Stimulated activated CD4-positive, alpha-beta T cell treated with anti-CD3 and anti-CD28 coated beads, TNF-alpha, amount 100 ng/mL, for 1 hour (primary cell): ENCODE results near the gene SPG11.

Experiments
- DNase-seq, 3 donors: peaks; one replicate each; pipeline ENCODE4 v3.0.0-alpha.2; 2020; ENCODE audit warnings: low read depth in 3 of 3, low spot score in 1 of 3

Gene SPG11

DNA sequence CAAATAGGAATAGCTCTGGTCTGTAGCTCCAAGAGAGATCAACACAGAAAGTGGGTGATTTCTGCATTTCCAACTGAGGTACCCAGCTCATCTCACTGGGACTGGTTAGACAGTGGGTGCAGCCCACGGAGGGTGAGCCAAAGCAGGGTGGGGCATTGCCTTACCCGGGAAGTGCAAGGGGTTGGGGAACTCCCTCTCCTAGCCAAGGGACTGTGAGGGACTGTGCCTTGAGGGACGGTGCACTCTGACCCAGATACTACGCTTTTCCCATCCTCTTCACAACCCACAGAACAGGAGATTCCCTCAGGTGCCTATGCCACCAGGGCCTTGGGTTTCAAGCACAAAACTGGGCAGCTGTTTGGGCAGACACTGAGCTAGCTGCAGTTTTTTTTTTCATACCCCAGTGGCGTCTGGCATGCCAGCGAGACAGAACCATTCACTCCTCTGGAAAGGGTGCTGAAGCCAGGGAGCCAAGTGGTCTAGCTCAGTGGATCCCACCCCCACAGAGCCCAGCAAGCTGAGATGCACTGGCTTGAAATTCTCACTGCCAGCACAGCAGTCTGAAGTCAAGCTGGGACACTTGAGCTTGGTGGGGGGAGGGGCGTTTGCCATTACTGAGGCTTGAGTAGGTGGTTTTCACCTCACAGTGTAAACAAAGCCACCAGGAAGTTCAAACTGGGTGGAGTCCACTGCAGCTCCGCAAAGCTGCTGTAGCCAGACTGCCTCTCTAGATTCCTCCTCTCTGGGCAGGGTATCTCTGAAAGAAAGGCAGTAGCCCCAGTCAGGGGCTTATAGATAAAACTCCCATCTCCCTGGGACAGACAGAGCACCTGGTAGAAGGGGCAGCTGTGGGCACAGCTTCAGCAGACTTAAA lies 19.6 kb upstream of the SPG11 start:
- peak; percentile 43 to 68 (median 56) for DNase-seq

GRCh38 chr15:44682211-44682610 lies 18.7 kb upstream of the SPG11 start:
- no peak for DNase-seq

DNA sequence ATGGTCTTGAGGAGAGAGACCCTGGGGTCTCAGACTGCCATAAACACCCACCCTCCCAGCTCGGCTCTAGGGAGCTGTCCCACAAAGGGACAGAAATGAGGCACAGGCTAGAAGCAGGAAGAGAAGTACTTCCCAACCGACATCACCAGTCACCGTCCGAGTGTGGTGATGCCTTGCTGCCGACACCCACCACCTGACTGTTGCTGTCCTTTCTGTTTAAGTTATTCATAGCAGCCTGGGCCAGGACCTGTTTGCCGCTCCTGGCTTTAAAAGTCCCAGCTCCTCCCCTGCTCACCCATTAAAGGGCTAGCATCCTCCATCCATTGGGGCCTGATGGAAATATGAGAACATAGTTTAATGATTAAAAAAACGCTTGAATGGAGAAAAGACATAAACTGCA lies 13.2 kb upstream of the SPG11 start:
- no peak for DNase-seq

DNA sequence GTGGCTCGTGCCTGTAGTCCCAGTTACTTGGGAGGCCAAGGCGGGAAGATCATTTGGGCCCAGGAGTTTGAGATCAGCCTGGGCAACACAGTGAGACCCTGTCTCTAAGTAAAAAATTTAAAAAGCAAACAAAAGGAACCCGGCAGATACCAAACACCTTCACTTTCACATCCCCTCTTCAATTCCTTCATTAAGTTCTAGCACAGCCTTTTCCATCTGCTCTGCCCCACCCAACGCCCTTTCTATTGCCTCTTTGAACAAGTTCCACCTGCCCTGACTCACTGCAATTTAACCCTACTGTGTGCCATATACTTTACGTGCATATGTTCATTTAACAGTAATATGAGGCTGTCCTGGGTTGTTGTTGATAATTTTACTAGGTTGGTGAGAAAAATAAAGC lies 12.4 kb upstream of the SPG11 start:
- DNase-seq, result no peak

DNA sequence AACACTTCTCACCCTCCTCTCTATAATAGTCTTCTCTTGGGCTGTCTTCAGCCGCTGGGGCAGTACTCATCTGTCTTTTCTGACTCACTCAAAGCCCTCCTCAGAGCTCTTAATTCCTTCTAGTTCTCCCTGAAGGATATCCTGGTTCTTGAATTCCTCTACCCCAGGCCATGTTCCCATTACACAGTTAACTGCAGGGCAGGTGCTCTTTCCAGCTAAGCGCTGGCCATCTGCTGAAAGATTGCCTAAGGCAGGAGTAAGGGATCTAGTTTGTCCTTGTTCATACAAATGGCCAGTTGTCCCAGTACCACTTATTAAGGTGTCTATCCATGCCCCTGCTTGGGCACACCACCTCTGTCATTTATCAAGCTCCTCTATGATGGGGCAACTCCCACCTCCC lies 10.2 kb upstream of the SPG11 start:
- no peak for DNase-seq

DNA sequence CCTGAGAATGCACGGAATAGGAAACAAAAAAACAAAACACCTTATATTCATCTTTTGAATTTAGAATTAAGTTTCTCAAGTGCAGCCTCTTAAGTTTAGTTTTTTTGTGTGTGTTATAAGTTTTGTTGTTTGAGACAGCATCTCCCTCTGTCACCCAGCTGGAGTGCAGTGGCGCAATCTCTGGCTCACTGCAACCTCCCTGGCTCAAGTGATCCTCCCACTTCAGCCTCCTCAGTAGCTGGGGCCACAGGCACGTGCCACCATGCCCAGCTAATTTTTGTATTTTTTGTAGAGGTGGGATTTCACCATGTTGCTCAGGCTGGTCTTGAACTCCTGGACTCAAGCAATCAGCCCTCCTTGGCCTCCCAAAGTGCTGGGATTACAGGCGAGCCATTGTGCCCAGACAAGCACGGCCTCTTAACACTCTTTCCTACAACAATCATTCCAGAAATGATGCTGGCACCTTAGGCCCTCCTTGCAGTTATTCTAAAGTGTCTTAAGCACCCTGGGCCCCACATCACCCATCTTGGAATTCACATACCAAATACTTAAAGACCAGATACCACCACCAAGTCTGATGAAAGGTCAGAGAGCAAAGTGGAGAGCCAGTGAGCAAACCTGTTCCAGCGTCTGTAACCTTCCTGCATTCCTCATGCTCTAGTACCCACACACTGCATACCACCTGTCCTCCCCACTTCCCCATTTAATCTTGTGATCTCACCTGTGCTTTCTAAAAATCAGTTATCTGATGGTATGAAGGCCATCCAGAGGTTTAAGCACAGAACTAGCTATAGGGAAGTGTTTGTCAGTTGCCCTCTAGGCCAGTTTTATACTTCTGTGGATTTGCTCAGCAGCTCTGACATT lies 6.9 kb upstream of the SPG11 start:
- DNase-seq, result no peak

- DNase-seq, result no peak
Observed at GRCh38 chr15:44668921-44669320, 5.5 kb upstream of the SPG11 start.

DNA sequence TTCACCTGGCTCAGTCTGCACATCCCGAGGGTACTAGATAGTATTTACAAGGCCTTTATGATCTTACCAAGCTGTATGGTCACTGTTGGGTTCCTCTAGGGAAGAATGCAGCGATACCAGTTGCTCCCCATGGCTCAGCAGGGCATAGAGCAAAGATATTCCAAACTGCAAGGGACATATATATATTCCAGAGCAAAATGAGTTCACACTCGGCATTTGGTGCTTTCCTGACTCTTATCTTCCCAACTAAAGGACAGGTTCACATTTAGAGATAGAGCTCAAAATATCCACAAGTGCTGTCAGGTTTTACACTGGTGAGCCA lies 3.5 kb upstream of the SPG11 start:
- no peak for DNase-seq

DNA sequence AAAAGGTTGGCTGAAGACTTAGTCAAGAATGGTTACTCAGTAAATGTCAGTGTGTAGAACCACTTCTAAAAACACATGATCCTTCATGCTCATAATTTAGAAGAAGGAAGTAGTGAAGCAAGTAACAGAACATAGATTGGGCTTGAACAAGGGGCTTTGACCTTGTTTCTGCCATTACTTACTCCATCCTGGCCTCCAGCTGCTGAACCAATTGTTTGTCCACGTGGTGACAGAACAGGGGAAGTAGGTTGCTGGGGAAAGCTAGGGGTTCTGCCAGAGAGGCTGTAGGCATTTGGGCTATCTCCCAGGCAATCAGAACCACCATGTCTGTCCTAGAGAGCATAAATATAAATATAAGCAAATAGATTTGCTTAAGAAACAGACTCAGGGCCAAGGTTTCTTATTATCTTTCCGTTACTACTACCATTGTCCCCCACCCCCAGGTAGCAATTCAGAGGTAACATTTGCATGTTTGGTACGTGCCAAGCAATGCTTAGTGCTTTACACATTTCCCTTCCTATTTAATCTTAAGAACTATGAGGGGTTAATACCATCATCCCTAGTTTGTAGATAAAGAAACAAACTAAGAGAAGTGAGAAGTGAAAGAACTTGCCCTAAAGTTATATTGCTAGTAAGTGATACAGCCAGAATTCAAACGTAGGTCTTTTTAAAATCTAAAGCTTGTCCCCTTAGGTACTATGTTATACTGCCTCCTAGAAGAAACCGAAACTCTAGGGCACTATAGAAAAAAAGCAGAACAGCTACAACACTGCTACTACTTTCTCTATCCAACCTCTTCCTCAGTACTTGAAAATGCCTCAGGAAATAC lies 3.0 kb upstream of the SPG11 start:
- no peak for DNase-seq

- DNase-seq, result peak; percentile 57 to 70 (median 61)
Observed at GRCh38 chr15:44662478-44663409, 718 bp downstream of the SPG11 start.

DNA sequence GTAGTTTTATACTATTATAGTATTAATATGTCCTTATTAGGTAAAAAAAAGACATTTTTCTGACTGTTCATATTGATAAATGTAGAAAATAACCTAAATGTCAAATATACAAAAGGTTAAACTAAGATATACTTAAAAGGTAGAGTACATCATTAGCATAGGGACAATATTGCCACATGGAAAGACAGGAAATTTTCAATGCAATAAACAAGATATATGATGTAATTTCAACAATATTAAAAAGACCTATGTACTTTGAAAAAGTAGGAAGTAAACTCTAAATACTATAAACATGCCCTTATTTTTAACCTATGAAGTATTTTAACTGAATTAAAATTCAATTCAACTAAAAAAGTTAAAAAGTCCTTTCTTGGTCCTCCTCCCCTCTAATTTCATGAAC lies 1.9 kb downstream of the SPG11 start:
- DNase-seq, result no peak

- no peak for DNase-seq
Observed at GRCh38 chr15:44659056-44659455, 4.4 kb downstream of the SPG11 start.

GRCh38 chr15:44657378-44657777 lies 6.1 kb downstream of the SPG11 start:
- DNase-seq, result no peak

GRCh38 chr15:44656913-44657312 lies 6.5 kb downstream of the SPG11 start:
- no peak for DNase-seq

GRCh38 chr15:44656298-44656697 lies 7.2 kb downstream of the SPG11 start:
- no peak for DNase-seq

GRCh38 chr15:44654858-44655257 lies 8.6 kb downstream of the SPG11 start:
- DNase-seq, result no peak

DNA sequence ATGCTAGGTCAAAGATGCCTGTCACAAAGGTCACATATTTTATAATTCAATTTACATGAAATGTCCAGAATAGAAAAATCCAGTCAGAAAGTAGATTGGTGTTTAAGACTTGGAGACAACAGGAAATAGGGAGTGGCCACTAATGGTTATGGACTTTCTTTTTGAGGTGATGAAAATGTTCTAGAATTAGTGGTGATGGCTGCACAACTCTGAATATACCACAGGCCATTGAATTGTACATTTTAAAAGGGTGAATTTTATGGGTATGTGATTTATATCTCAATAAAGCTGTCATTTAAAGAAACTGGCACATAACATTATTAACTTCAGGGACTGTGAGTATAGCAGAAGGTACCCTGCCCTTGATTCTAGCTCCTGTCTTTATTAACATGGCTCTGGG lies 15.8 kb downstream of the SPG11 start:
- DNase-seq, result no peak

- DNase-seq, result no peak
Observed at GRCh38 chr15:44647036-44647435, 16.4 kb downstream of the SPG11 start.

DNA sequence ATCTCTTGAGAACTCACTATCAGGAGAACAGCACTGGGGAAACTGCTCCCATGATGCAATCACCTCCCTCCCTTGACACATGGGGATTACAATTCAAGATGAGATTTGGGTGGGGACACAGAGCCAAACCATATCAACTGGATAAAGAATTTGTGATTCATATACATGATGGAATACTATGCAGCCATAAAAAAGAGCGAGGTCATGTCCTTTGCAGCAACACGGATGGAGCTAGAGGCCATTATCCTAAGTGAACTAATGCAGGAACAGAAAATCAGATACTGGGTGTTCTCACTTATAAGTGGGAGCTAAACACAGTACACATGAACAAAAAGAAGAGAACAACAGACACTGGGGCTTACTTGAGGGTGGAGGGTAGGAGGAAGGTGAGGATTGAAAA lies 17.0 kb downstream of the SPG11 start:
- DNase-seq, result no peak

DNA sequence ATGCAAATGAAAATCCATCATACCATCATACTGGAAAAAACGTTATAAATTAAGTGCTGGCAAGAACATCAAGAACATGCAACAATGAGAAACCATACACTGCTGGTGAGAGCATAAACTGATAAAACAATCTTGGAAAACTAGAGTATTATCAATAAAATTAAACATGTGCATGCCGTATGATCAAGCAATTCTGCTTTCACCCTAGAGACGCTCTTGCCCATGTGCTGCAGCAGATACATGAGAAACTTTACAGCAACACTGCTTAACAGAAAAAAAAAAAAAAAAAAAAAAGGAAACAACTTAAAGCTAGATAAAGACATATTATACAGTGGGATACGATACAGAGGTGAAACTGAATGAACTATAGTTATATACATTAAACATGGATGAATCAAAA lies 21.8 kb downstream of the SPG11 start:
- DNase-seq, result no peak
